ENCODE results near the gene ZNF414.

DNA sequence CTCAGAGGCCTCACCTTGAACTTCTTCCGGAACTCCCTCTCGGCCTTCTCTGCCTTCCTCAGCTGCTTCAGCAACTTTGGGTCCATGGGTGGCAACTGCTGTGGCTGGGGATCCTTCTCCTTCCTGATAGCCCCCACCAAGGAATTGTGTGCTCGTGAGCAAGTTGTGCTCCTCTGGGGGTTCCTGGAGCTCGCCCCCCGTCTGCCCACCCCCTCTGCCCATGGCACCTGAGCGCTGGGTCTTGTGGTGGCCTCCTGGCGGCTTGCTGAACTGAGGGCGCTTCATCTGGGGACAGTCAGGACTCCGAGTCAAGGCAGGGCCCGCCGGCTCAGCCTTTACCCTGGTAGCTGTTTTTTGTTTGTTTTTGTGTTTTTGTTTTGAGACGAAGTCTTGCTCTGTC is 23.1 kb downstream of the ZNF414 start:
- TF ChIP-seq SMC3 (IDR thresholded peaks at IDR 0.05; ENCODE audit: borderline replicate concordance, low read length) (no peak), RCOR1 (conservative IDR thresholded peaks at IDR 0.05; ENCODE audit: low read depth, low read length) (no peak), RFX5 (IDR thresholded peaks at IDR 0.05; ENCODE audit: low read depth, low read length) (no peak), SREBF2 (IDR thresholded peaks at IDR 0.05; ENCODE audit: low read length) (no peak), RB1 (IDR thresholded peaks at IDR 0.05; ENCODE audit: borderline replicate concordance) (no peak), BHLHE40 (IDR thresholded peaks at IDR 0.05; ENCODE audit: borderline replicate concordance in 1 of 2, low read depth in 2 of 2, low read length in 1 of 2) (no peak), EZH2 (IDR thresholded peaks at IDR 0.05; ENCODE audit: borderline replicate concordance, control insufficient read depth, low read depth, low read length) (no peak), POLR2AphosphoS5 (IDR thresholded peaks at IDR 0.05; ENCODE audit: low read length) (no peak), ETV6 (conservative IDR thresholded peaks at IDR 0.05 in 1 of 2, IDR thresholded peaks at IDR 0.05 in 1 of 2; ENCODE audit: borderline replicate concordance in 1 of 2, low read depth in 1 of 2) (no peak)
- TF ChIP-seq, protein P1, sequence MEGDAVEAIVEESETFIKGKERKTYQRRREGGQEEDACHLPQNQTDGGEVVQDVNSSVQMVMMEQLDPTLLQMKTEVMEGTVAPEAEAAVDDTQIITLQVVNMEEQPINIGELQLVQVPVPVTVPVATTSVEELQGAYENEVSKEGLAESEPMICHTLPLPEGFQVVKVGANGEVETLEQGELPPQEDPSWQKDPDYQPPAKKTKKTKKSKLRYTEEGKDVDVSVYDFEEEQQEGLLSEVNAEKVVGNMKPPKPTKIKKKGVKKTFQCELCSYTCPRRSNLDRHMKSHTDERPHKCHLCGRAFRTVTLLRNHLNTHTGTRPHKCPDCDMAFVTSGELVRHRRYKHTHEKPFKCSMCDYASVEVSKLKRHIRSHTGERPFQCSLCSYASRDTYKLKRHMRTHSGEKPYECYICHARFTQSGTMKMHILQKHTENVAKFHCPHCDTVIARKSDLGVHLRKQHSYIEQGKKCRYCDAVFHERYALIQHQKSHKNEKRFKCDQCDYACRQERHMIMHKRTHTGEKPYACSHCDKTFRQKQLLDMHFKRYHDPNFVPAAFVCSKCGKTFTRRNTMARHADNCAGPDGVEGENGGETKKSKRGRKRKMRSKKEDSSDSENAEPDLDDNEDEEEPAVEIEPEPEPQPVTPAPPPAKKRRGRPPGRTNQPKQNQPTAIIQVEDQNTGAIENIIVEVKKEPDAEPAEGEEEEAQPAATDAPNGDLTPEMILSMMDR (IDR thresholded peaks at IDR 0.05 in 2 of 3, conservative IDR thresholded peaks at IDR 0.05 in 1 of 3; ENCODE audit: control insufficient read depth in 2 of 3, extremely low read depth in 1 of 3, insufficient read depth in 1 of 3, low read depth in 3 of 3, low read length in 3 of 3): no peak

Data from GM12878 (cell line).